Fibroblast of lung (primary cell): Measurements from ENCODE around the gene STIL. TPM values are rescaled to one million over a fixed set of nuclear protein-coding genes. Genes with fewer than 3 reads are reported as not detected.

Experiments
- DNase-seq, 2 donors: peaks; one replicate each; pipeline versions ENCODE4 v3.0.0 to v3.0.0-alpha.2; 2010; ENCODE audit warnings: low read depth in 2 of 2
- H2AFZ ChIP-seq: 2 replicates; pipeline ENCODE4 v1.5.1; 2012; ENCODE audit warnings: low read length, control low read depth, inconsistent platforms
- H3K27ac ChIP-seq: 2 replicates; pipeline ENCODE4 v1.5.1; 2011; ENCODE audit warnings: low read length, control low read depth; ENCODE audit not compliant: insufficient read depth
- H3K27me3 ChIP-seq: 2 replicates; pipeline ENCODE4 v1.5.1; 2011; ENCODE audit warnings: mild to moderate bottlenecking, low read length; ENCODE audit not compliant: control insufficient read depth, insufficient read depth
- H3K36me3 ChIP-seq: 2 replicates; pipeline ENCODE4 v1.5.1; 2011; ENCODE audit warnings: low read length; ENCODE audit not compliant: control insufficient read depth, insufficient read depth
- H3K4me1 ChIP-seq: 2 replicates; pipeline ENCODE4 v1.5.1; 2011; ENCODE audit warnings: low read length; ENCODE audit not compliant: control insufficient read depth, insufficient read depth; ENCODE audit errors: extremely low read depth
- H3K4me2 ChIP-seq: 2 replicates; pipeline ENCODE4 v1.5.1; 2011; ENCODE audit warnings: low read length, control low read depth; ENCODE audit not compliant: insufficient read depth; ENCODE audit errors: extremely low read depth
- H3K4me3 ChIP-seq, 4 experiments: fragments of 200-600 bp in 1 of 4; sonication (generic) in 1 of 4; replicated peaks in 1 of 4; 2 replicates each; pipeline ENCODE4 v1.5.1; 2011 to 2016; ENCODE audit warnings: low read length in 4 of 4, low read depth in 3 of 4, mild to moderate bottlenecking in 3 of 4, control low read depth in 2 of 4, inconsistent platforms in 1 of 4, mixed read lengths in 1 of 4; ENCODE audit not compliant: insufficient read depth in 1 of 4; ENCODE audit errors: control extremely low read depth in 1 of 4
- H3K79me2 ChIP-seq: 2 replicates; pipeline ENCODE4 v1.5.1; 2012; ENCODE audit warnings: mild to moderate bottlenecking, low read length, inconsistent platforms; ENCODE audit not compliant: control insufficient read depth, insufficient read depth
- H3K9ac ChIP-seq: 2 replicates; pipeline ENCODE4 v1.5.1; 2011; ENCODE audit warnings: mild to moderate bottlenecking, low read length, control low read depth; ENCODE audit not compliant: insufficient read depth
- H3K9me3 ChIP-seq: 2 replicates; pipeline ENCODE4 v1.5.1; 2012; ENCODE audit warnings: low read depth, low read length; ENCODE audit not compliant: control insufficient read depth, insufficient read depth
- H4K20me1 ChIP-seq: 2 replicates; pipeline ENCODE4 v1.5.1; 2011; ENCODE audit warnings: low read length; ENCODE audit not compliant: control insufficient read depth, insufficient read depth; ENCODE audit errors: extremely low read depth
- CTCF ChIP-seq, 2 donors: IDR thresholded peaks in 1 of 2; conservative IDR thresholded peaks in 1 of 2; 1 replicate in 1 of 2; 2 replicates in 1 of 2; pipeline ENCODE4 v1.5.1; 2011 to 2012; ENCODE audit warnings: low read length in 2 of 2, control low read depth in 1 of 2, inconsistent platforms in 1 of 2, low read depth in 1 of 2, mild to moderate bottlenecking in 1 of 2
- EZH2 ChIP-seq: IDR thresholded peaks from 2 replicates; pipeline ENCODE4 v1.5.1; 2012; ENCODE audit warnings: low read length, control low read depth, mild to moderate bottlenecking; ENCODE audit errors: missing control alignments
- polyA plus RNA-seq, 2 donors: library from polyadenylated mRNA; depleted of rRNA in 1 of 2; stranded (reverse) in 1 of 2; unstranded in 1 of 2; fragments of >200 nt; gene quantifications; 2 replicates each; pipeline ENCODE4 v1.2.1, GENCODE V29; 2011 to 2012; ENCODE audit warnings: missing spikeins in 1 of 2
- total RNA-seq: library from RNA; depleted of rRNA; stranded (reverse); fragments of >200 nt; gene quantifications from 2 replicates; pipeline ENCODE4 v1.2.1, GENCODE V29; 2014

Gene STIL
- total and polyA plus RNA-seq, 2 donors (not counting 1 experiment from before 2014, with no cell fraction given) = 5.8 to 6.2 TPM

- Histone ChIP-seq H3K27ac (no peak overlapping the region), H3K4me3 (no peak overlapping the region), H3K4me1 (no peaks in the 10 kb centered on the region)
These were observed 104.1 kb downstream of the STIL start for GRCh38 chr1:47209725-47210325.

GRCh38 chr1:47209091-47209490 lies 104.9 kb downstream of the STIL start:
- Histone ChIP-seq H3K9me3 (no peaks in the 10 kb centered on the region), H3K36me3 (no peaks in the 10 kb centered on the region), H3K27me3 (no peaks in the 10 kb centered on the region), H3K79me2 (no peaks in the 10 kb centered on the region), H4K20me1 (no peaks in the 10 kb centered on the region), H3K4me1 (no peaks in the 10 kb centered on the region), H2AFZ (no peak overlapping the region), H3K9ac (no peak overlapping the region), H3K27ac (no peak overlapping the region), H3K4me3 (no peak overlapping the region), H3K4me2 (no peak overlapping the region)
- DNase-seq = no peak
- TF ChIP-seq CTCF (conservative IDR thresholded peaks at IDR 0.05 in 1 of 2, IDR thresholded peaks at IDR 0.05 in 1 of 2; ENCODE audit: low read depth in 1 of 2, low read length in 2 of 2) (no peak), EZH2 (no peak)

More at GRCh38 chr1:47209725-47210325, 104.1 kb downstream of the STIL start:
- no peak for DNase-seq
- H2AFZ ChIP-seq = no peak overlapping the region
- no peak for TF ChIP-seq CTCF (conservative IDR thresholded peaks at IDR 0.05 in 1 of 2, IDR thresholded peaks at IDR 0.05 in 1 of 2; ENCODE audit: low read depth in 1 of 2, low read length in 2 of 2)
- no peak for TF ChIP-seq EZH2
- no peaks in the 10 kb centered on the region for H3K27me3 ChIP-seq
- no peaks in the 10 kb centered on the region for H3K9me3 ChIP-seq
- H3K36me3 ChIP-seq = no peaks in the 10 kb centered on the region
- H3K9ac ChIP-seq = no peak overlapping the region
- no peaks in the 10 kb centered on the region for H3K79me2 ChIP-seq
- no peak overlapping the region for H3K4me2 ChIP-seq
- no peaks in the 10 kb centered on the region for H4K20me1 ChIP-seq

GRCh38 chr1:47208374-47208850 lies 105.5 kb downstream of the STIL start:
- no peaks in the 10 kb centered on the region for H3K4me1 ChIP-seq
- H3K9me3 ChIP-seq = no peaks in the 10 kb centered on the region
- H2AFZ ChIP-seq = no peak overlapping the region
- no peak overlapping the region for H3K9ac ChIP-seq
- H3K79me2 ChIP-seq = no peaks in the 10 kb centered on the region
- H3K4me2 ChIP-seq = no peak overlapping the region
- no peaks in the 10 kb centered on the region for H4K20me1 ChIP-seq
- TF ChIP-seq EZH2 (no peak), CTCF (conservative IDR thresholded peaks at IDR 0.05 in 1 of 2, IDR thresholded peaks at IDR 0.05 in 1 of 2; ENCODE audit: low read depth in 1 of 2, low read length in 2 of 2) (no peak)
- H3K27ac ChIP-seq = no peak overlapping the region
- H3K4me3 ChIP-seq = no peak overlapping the region
- H3K36me3 ChIP-seq = no peaks in the 10 kb centered on the region
- H3K27me3 ChIP-seq = no peaks in the 10 kb centered on the region
- no peak for DNase-seq
